Neuronal stem cell (in vitro differentiated cells): Measurements from ENCODE around the gene NWD2. TPM values are rescaled to one million over a fixed set of nuclear protein-coding genes. Genes with fewer than 3 reads are reported as not detected.
"Not testable (repeated sequence)": the region's sequence is repeated elsewhere in the genome, so short reads cannot be mapped to it uniquely, and the experiment has no call there.

Source experiments
- DNase-seq: peaks from one replicate; pipeline ENCODE4 v3.0.0-alpha.2; 2013; ENCODE audit warnings: low spot score
- H2AFZ ChIP-seq: one replicate; pipeline ENCODE4 v1.6.1; 2013; ENCODE audit warnings: mild to moderate bottlenecking, low read length, inconsistent platforms
- H2AK5ac ChIP-seq: 2 replicates; pipeline ENCODE4 v1.6.1; 2013; ENCODE audit warnings: low read depth, mild to moderate bottlenecking, inconsistent platforms, low read length, moderate library complexity, mixed read lengths
- H2BK120ac ChIP-seq: 2 replicates; pipeline ENCODE4 v1.6.1; 2013; ENCODE audit warnings: low read depth, mild to moderate bottlenecking, inconsistent platforms, low read length, moderate library complexity, mixed read lengths
- H2BK12ac ChIP-seq: one replicate; pipeline ENCODE4 v1.6.1; 2013; ENCODE audit warnings: low read length, inconsistent platforms
- H2BK15ac ChIP-seq: 2 replicates; pipeline ENCODE4 v1.6.1; 2013; ENCODE audit warnings: mild to moderate bottlenecking, low read length, inconsistent platforms, mixed read lengths
- H2BK5ac ChIP-seq: one replicate; pipeline ENCODE4 v1.6.1; 2013; ENCODE audit warnings: inconsistent platforms, mild to moderate bottlenecking, low read length, moderate library complexity
- H3K14ac ChIP-seq: one replicate; pipeline ENCODE4 v1.6.1; 2013; ENCODE audit warnings: low read length, inconsistent platforms
- H3K18ac ChIP-seq: 2 replicates; pipeline ENCODE4 v1.6.1; 2013; ENCODE audit warnings: low read length, inconsistent platforms
- H3K23ac ChIP-seq: 2 replicates; pipeline ENCODE4 v1.6.1; 2013; ENCODE audit warnings: low read depth, mild to moderate bottlenecking, mixed read lengths, low read length, inconsistent platforms; ENCODE audit not compliant: poor library complexity
- H3K27ac ChIP-seq: replicated peaks from 3 replicates; pipeline ENCODE4 v1.5.1; 2013; ENCODE audit warnings: low read length, inconsistent platforms
- H3K27me3 ChIP-seq, 3 experiments: 2 replicates each; pipeline ENCODE4 v1.6.1; 2013; ENCODE audit warnings: low read length in 3 of 3, mild to moderate bottlenecking in 2 of 3, inconsistent platforms in 1 of 3, low read depth in 1 of 3, mixed read lengths in 1 of 3, moderate library complexity in 1 of 3; ENCODE audit not compliant: control insufficient read depth in 3 of 3, insufficient read depth in 3 of 3
- H3K36me3 ChIP-seq, 2 donors: replicated peaks in 1 of 2; 2 replicates each; pipeline ENCODE4 v1.6.1; 2013; ENCODE audit warnings: low read length in 2 of 2; ENCODE audit not compliant: control insufficient read depth in 2 of 2, insufficient read depth in 2 of 2
- H3K4ac ChIP-seq: 2 replicates; pipeline ENCODE4 v1.6.1; 2013; ENCODE audit warnings: inconsistent platforms, mild to moderate bottlenecking, low read length, moderate library complexity
- H3K4me1 ChIP-seq, 2 donors: 1 replicate in 1 of 2; 2 replicates in 1 of 2; pipeline ENCODE4 v1.6.1; 2013; ENCODE audit warnings: low read length in 2 of 2, low read depth in 1 of 2; ENCODE audit not compliant: control insufficient read depth in 2 of 2, insufficient read depth in 1 of 2
- H3K4me2 ChIP-seq: one replicate; pipeline ENCODE4 v1.6.1; 2013; ENCODE audit warnings: mild to moderate bottlenecking, low read length, inconsistent platforms; ENCODE audit not compliant: insufficient read depth, poor library complexity, severe bottlenecking
- H3K4me3 ChIP-seq, 2 donors: 2 replicates each; pipeline ENCODE4 v1.5.1; 2013; ENCODE audit warnings: low read length in 2 of 2, mild to moderate bottlenecking in 2 of 2, inconsistent platforms in 1 of 2, moderate library complexity in 1 of 2
- H3K79me1 ChIP-seq: one replicate; pipeline ENCODE4 v1.6.1; 2013; ENCODE audit warnings: low read depth, mild to moderate bottlenecking, inconsistent platforms, low read length, moderate library complexity
- H3K9ac ChIP-seq: one replicate; pipeline ENCODE4 v1.6.1; 2013; ENCODE audit warnings: mild to moderate bottlenecking, low read depth, low read length, inconsistent platforms; ENCODE audit not compliant: poor library complexity
- H3K9me3 ChIP-seq, 2 donors: replicated peaks in 1 of 2; 2 replicates each; pipeline versions ENCODE3 to v1.6.1; 2013; ENCODE audit warnings: low read length in 2 of 2, mild to moderate bottlenecking in 2 of 2, inconsistent platforms in 1 of 2, low read depth in 1 of 2, mixed read lengths in 1 of 2, moderate library complexity in 1 of 2; ENCODE audit not compliant: control insufficient read depth in 2 of 2, insufficient read depth in 1 of 2
- H4K8ac ChIP-seq: one replicate; pipeline ENCODE4 v1.6.1; 2013; ENCODE audit warnings: low read depth, mild to moderate bottlenecking, inconsistent platforms, low read length, moderate library complexity
- H4K91ac ChIP-seq: one replicate; pipeline ENCODE4 v1.6.1; 2013; ENCODE audit warnings: low read length, low read depth, mild to moderate bottlenecking, inconsistent platforms; ENCODE audit not compliant: poor library complexity
- WGBS, 2 donors: extraction: QIAGEN DNeasy Blood & Tissue Kit; methylation state at CpG; one replicate each; pipeline ENCODE4 v1.1.7; 2013; ENCODE audit warnings: missing lambda C conversion rate in 2 of 2, mixed read lengths in 1 of 2; ENCODE audit not compliant: insufficient read length in 2 of 2, insufficient replicate concordance in 1 of 2; ENCODE audit errors: extremely low coverage in 2 of 2; 5-methylcytosine and 5-hydroxymethylcytosine counted together
- polyA plus RNA-seq, 2 experiments: library from polyadenylated mRNA; stranded (reverse); fragments of 200-250 nt; gene quantifications; one replicate each; pipeline ENCODE4 v1.2.3, GENCODE V29; 2013

NWD2 gene, protein sequence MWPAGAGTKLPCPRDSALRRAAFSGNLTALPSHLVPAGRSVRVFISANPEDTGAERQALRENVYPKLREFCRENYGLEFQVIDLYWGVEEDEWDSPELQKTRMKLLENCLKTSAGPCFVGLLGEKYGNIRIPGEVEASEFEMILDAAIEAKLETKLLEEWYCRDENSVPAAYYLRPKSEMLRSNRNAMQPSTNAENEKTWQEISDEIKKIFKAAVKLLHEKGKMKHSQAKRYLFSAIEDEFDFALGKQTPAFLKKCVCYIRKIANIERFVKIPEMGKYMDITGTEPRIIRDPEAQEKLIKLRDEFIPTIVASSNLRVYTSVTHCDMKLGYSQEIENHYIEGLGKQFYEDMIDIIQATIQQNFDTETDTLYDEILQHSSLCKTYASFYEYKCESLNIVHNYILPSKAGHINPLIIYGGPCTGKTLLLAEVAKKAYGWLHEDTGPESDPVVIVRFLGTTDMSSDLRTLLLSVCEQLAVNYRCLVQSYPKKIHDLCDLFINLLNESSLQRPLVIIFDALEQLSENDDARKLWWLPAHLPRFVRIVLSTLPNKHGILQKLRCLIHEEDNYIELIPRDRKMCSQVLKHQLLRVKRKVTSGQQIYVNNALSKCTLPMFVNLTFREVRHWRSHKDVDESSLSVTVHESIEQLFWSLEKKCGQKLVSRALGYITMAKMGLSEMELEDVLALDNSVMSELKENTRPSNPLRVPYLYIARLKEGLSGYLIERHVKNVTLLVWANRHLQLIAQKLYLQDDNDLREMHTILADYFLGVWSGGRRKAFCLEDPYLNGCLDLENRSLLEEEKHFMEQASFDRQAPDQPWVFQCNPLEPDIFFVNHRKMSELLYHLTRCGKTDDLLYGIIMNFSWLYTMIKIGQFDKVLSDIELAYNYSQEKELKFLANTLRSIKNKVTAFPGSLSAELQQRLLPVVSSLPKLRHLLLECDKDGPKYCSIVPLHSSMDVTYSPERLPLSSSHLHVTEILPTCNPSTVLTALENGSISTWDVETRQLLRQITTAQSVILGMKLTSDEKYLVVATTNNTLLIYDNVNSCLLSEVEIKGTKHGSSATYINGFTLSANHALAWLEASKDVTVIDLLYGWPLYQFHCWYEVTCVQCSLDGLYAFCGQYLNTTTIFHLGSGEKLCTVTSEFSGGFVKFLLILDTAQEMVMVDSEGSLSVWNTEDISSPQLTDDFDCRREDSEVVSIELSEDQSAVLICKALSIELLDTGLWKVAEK (N-terminal part only)
- 0.01 TPM for polyA plus RNA-seq (2013, experiment 1 of 2)
- polyA plus RNA-seq (2013, experiment 2 of 2): not detected

DNA sequence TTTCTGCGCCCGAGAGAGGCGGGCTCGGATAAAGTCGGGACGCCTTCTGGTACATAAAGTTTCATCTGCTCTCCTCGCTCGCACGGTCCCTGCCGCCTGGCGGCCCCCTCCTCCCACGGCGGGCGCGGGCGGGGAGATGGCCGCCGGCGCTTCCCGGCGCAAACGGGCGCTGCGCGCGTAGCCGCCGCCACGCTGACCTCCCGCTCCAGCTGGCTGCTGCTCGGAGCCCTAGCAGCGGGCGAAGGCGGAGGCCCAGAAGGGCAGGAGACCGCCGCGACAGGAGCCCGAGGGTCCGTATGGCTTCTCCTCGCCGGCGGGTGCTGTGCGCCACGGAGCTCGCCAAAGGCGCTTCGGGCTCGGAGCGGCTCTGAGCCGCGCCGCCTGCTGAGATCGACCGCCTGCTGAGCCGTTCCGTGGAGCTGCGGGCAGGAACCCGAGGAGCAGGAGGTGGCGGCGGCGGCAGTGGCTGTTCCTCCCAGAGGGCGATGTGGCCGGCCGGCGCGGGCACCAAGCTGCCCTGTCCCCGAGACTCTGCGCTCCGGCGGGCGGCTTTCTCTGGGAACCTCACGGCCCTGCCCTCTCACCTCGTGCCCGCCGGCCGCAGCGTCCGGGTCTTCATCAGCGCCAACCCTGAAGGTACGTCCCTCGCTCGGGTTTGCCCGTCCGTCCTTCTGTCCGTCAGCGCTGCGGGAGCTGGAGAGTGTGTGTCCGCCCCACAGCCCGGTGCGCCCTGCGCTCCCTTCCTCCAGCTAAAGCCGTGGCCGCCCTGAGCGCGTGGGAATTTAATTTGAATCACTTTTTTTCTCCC, at the start of gene NWD2:
Gene NWD2 (plus strand): TSS at position 161 of the 808 bp plus-strand sequence. CDS start 325 bp downstream, at position 486.
- H4K8ac ChIP-seq: peak within 1 kb of the TSS; percentile 48
- H3K4me3 ChIP-seq: peak within 1 kb of the TSS in 1 of 2 donors; percentile 78
- H2BK120ac ChIP-seq: no peak within 1 kb of the TSS
- peak within 1 kb of the TSS; percentile 80 for H3K18ac ChIP-seq
- no peak within 1 kb of the TSS for H3K27ac ChIP-seq
- peaks cover 0 to 10% of the 10 kb centered on the region in 2 donors for H3K4me1 ChIP-seq
- peak within 1 kb of the TSS; percentile 65 for H3K9ac ChIP-seq
- no CpG with 5 or more reads among the region's 95 CpGs for WGBS, 2 donors
- no peak within 1 kb of the TSS for H2BK15ac ChIP-seq
- H4K91ac ChIP-seq: no peak within 1 kb of the TSS
- peak; percentile 51 for DNase-seq
- H2AFZ ChIP-seq: peak within 1 kb of the TSS; percentile 81
- peak within 1 kb of the TSS; percentile 69 for H3K23ac ChIP-seq
- peak within 1 kb of the TSS; percentile 92 for H3K4me2 ChIP-seq
- no peaks in the 10 kb centered on the region for H3K9me3 ChIP-seq
- H2AK5ac ChIP-seq: no peak within 1 kb of the TSS
- no peak within 1 kb of the TSS for H2BK12ac ChIP-seq
- no peak within 1 kb of the TSS for H3K4ac ChIP-seq
- no peak within 1 kb of the TSS for H3K14ac ChIP-seq
- no peaks in the 10 kb centered on the region for H3K36me3 ChIP-seq
- H3K79me1 ChIP-seq: no peaks in the 10 kb centered on the region
- H3K27me3 ChIP-seq: peaks cover 14 to 66% (median 42%) of the 10 kb centered on the region in 3 experiments
- no peak within 1 kb of the TSS for H2BK5ac ChIP-seq

GRCh38 chr4:37197899-37198298, 46.6 kb upstream of the NWD2 start:
- Histone ChIP-seq H3K23ac (no peak overlapping the region), H3K4ac (no peak overlapping the region), H3K27ac (no peak overlapping the region), H3K4me1 (no peaks in the 10 kb centered on the region), H2BK120ac (no peak overlapping the region), H3K27me3 (no peaks in the 10 kb centered on the region), H3K14ac (no peak overlapping the region), H4K91ac (no peak overlapping the region), H3K36me3 (no peaks in the 10 kb centered on the region), H2AK5ac (no peak overlapping the region), H2BK12ac (no peak overlapping the region), H4K8ac (no peak overlapping the region), H3K9me3 (no peaks in the 10 kb centered on the region), H2AFZ (no peak overlapping the region), H3K79me1 (no peaks in the 10 kb centered on the region), H3K18ac (no peak overlapping the region), H2BK15ac (no peak overlapping the region), H2BK5ac (no peak overlapping the region), H3K9ac (no peak overlapping the region), H3K4me2 (no peak overlapping the region), H3K4me3 (no peak overlapping the region)
- WGBS, 2 donors: no CpG with 5 or more reads among the region's 3 CpGs
- no peak for DNase-seq

- not testable (repeated sequence) for H3K79me1 ChIP-seq, H3K36me3 ChIP-seq, H4K8ac ChIP-seq, H3K27me3 ChIP-seq, H3K4me1 ChIP-seq, H3K18ac ChIP-seq, H2BK15ac ChIP-seq, DNase-seq, H2BK120ac ChIP-seq, H2AK5ac ChIP-seq, H3K9me3 ChIP-seq, H4K91ac ChIP-seq, H3K4me3 ChIP-seq, H3K4me2 ChIP-seq, H2AFZ ChIP-seq, H3K4ac ChIP-seq, H3K23ac ChIP-seq, H3K27ac ChIP-seq, H3K14ac ChIP-seq, H2BK5ac ChIP-seq, H2BK12ac ChIP-seq, H3K9ac ChIP-seq
- no CpG with 5 or more reads among the region's 1 CpG for WGBS, 2 donors
Measured at GRCh38 chr4:37204740-37205139, 39.8 kb upstream of the NWD2 start.
